Suprapubic skin (tissue), 4 donors: ENCODE results near the gene PDE6C.

ENCODE experiments used
- CTCF ChIP-seq, 2 donors: fragments of 200-600 bp in 1 of 2; fragments of 450-650 bp in 1 of 2; sonication (generic) in 1 of 2; IDR thresholded peaks; one replicate each; pipeline ENCODE4 v1.5.1; 2016 to 2019; ENCODE audit warnings: antibody characterized with exemption in 2 of 2, mild to moderate bottlenecking in 1 of 2, moderate library complexity in 1 of 2
- POLR2A ChIP-seq, 2 donors: fragments of 450-650 bp; IDR thresholded peaks; one replicate each; pipeline ENCODE4 v1.6.1; 2017; ENCODE audit warnings: antibody characterized with exemption in 2 of 2, mild to moderate bottlenecking in 2 of 2, moderate library complexity in 2 of 2
- POLR2AphosphoS5 ChIP-seq, 3 donors: sonication (generic); formaldehyde crosslinking; IDR thresholded peaks; one replicate each; pipeline ENCODE4 v1.6.1; 2017; ENCODE audit warnings: antibody characterized with exemption in 3 of 3

DNA sequence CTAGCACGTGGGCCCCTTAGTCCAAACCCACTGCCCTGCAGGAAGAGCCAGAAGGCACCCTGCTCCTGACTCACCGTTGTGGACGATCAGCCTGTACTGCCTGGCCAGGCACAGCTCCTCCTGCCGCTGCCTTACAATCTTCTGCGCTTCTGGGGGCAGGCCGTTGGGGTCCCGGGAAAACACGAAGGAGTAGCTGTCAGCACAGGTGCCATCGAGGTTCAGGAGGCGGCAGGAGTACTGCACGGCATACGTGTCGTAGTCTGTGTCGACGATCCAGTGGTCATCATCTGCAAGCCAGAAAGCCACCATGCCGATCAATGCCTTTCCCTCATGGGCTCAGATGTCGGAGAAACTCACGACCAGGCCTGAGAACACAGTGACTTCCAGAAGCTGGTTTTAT is 18.6 kb upstream of the PDE6C start:
- TF ChIP-seq CTCF (IDR thresholded peaks at IDR 0.05) (no peak), POLR2A (IDR thresholded peaks at IDR 0.05) (no peak), POLR2AphosphoS5 (IDR thresholded peaks at IDR 0.05) (no peak)
